GM18499 (cell line): ENCODE results near the gene MGRN1.
"Not testable (repeated sequence)": the region's sequence is repeated elsewhere in the genome, so short reads cannot be mapped to it uniquely, and the experiment has no call there.

Source experiments
- ATAC-seq: cut with Tn5 transposase; IDR thresholded peaks from one replicate; pipeline ENCODE4 v1.9.1; 2021; ENCODE audit warnings: moderate number of reproducible peaks; ENCODE audit not compliant: insufficient read depth, unreplicated experiment

The MGRN1 gene

DNA sequence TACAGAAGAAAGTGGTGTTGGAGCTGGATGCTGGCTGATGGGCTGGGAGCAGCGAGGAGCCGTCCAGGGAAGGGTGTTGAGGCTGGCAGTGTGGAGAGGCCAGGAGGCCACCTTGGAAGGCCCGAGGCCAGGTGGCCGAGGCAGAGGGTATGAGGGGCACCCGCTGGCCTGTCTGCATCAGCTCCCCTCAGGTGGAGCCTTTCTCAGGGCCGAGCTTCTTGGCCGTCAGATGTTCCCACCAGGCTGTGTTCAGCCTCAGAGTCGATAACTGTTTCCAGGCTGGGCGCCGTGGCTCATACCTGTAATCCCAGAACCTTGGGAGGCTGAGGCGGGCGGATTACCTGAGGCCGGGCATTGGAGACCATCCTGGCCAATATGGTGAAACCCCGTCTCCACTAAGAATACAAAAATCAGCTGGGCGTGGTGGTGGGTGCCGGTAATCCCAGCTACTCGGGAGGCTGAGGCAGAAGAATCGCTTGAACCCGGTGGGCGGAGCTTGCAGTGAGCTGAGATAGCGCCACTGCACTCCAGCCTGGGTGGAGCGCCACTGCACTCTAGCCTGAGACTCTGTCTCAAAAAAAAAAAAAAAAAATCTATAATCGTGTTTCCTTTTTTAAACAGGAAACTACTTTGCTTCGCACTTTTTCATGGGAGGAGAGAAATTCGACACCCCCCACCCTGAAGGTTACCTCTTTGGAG is 25.3 kb downstream of the MGRN1 start:
- ATAC-seq, result no peak

GRCh38 chr16:4650443-4651074 is 25.9 kb downstream of the MGRN1 start:
- ATAC-seq, result not testable (repeated sequence)

DNA sequence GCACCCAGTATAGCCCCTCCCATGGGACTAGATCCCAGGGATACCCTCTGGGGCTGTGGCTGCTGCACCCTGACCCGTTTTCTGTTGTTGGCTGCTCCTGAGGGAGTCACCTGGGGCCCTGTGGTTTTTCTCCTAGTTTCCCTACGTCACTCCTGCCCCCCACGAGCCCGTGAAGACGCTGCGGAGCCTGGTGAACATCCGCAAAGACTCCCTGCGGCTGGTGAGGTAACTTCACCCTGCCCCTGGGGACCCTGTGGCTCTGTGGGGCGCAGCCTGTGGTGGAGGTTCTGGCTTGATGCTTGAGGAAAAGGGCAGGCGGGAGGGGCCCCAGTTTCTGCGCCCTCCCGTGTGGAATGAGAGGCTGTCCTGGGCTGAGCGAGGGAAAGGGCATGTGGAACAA is 27.2 kb downstream of the MGRN1 start:
- ATAC-seq, result no peak

GRCh38 chr16:4652561-4652960 is 27.9 kb downstream of the MGRN1 start:
- no peak for ATAC-seq

DNA sequence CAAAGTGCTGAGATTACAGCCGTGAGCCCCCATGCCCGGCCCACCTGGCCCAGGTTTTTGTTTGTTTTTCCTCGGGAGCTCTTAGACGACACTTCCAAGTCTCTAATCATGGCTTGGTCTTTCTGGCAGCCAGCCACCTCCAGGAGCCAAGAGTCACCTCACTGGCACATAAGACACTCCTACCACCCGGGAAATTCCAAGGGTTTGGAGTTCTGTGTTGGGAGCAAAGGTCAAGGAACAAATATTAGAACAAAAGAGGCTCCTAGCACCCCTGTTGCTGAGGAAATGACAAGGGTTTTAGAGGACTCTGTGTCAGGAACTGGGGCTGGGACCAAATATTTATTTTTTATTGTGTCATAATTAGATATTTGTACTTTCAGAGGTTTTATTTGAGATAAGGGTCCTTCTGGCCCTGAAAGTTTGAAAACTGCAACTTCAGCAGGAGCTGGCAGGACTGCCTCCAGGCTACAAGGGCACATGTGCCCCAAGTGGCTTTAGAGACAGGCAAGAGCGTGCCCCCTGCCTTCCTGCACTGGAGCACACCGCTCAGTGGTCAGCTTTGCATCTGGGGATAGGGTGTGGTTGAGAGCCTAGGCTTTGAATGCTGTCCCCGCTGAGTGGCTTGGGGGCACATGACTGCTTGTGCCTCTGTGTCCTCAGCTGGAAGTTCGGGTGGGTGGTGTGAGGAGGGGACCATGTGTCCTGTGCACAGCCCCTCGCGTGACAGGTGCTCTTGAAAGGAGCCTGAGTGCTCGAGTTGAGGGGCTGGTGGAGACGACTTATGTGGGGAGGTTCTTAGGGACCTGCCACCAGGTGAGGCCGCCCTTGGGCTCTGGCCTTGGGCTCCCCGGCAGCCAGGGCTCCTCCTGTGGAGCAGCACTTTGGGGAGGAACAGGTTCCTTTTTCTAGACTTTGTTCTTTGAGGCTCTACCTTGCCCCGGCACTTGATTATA is 29.7 kb downstream of the MGRN1 start:
- ATAC-seq, result no peak

GRCh38 chr16:4654964-4655590 is 30.5 kb downstream of the MGRN1 start:
- no peak for ATAC-seq

DNA sequence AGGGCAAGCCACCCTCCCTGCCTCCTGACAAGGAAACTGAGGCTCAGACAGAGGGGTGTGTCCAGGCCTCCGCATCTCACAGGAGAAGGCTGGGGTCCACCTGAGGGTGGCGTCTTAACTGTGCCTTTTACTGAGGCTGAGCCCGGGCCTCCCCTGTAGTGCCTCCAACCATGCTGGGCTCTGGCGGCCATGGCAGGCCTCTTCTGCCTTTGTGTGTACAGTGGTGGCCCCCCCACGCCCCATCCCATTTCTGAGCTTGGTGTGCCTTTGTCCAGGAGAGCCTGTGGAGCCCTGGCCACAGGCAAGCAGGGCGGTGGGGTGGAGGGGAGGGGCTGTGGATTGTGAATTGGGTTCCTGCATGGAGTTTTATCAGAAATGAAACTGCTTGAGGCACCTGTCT is 31.2 kb downstream of the MGRN1 start:
- no peak for ATAC-seq

DNA sequence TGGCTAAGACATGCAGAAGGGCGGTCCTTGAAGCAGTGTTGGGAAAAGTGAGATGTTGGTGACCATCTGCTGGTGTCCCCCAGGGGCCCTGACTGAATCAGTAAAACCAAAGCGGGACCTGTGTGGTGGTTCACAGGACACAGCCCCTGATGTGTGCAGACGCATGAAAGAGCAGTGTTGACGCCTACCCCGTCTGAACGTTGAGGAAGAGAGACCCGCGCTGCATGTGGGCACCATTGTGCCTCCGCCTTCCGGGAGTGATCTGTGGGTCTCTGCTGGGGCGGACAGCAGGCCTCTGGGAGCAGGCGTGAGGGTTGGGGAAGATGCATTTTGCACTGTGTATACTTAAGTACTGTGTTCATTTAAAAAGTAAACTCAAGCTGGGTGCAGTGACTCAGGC is 31.6 kb downstream of the MGRN1 start:
- ATAC-seq, result no peak

- no peak for ATAC-seq
Measured at GRCh38 chr16:4656695-4657686, 32.4 kb downstream of the MGRN1 start.

DNA sequence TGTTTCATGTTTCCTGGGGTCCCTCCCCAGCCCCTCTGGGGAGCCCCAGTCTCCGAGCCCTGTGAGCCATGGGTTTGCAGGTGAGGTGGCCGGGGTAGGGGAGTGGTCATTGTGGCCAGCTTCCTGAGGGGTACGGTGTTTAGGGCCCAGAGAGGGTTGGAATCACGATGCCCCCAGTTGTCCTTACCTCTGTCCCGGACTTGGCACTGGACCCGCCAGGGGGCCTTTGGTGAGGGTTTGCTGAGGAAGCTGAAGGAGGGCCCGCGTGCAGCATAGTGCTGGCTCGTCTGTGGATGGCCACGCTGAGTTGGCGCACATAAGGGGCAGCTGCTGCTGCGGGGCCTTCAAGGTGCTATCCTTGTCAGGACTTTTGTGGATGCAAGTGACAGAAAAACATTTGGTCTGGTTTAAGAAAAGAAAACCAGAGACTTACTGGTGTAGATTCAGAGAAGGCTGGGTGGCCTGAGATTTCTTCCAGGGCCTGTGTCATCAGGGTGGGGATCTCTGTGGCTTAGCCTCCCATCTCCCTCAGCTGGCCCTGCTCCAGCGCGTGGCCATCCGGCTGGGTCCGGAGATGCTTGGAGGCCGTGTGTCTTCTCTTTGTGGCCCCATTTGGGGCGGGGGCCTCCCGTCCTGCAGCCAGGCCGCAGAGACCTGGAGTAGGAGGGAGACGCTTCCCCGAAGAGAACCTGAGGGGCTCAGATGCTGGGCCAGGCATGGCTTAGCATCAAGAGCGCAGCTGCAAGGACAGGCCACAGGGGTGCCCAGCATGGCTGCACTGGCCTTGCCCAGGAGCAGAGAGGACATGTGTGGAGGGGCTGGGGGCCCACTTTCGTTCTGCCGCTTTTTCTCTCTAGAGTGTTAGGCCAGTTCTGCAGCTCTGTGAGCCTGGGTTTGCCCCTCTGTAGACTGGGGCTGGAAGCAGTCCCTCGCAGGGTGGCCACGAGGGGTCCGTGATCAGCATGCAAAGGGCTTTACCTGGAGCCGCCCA is 35.0 kb downstream of the MGRN1 start:
- ATAC-seq, result no peak

DNA sequence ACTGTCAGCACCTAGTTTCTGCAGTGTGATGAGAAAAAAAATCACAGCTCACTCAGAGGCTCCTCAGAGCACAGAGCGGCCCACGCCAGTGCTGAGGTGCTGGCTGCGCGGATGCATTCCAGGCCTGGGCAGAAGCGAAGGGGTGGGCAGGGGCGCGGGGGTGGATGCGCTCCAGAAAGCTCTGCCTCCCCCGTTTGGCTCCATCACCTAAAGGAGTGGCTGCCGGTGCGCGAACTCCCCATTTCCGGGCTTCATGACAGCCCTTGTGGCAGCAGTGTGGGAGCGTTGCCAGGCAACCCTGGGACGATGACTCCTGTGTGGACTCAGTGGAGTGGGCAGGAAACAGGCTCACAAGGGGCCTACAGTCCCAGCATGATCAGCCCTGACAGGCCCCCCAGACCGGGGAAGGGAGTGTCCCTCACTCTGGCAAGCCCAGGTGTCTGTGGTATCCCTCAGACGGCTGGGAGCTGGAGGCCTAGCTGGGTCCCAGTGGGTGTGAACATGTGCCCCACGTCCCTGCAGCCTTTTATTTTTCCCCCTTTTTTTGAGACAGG is 35.9 kb downstream of the MGRN1 start:
- ATAC-seq, result no peak

DNA sequence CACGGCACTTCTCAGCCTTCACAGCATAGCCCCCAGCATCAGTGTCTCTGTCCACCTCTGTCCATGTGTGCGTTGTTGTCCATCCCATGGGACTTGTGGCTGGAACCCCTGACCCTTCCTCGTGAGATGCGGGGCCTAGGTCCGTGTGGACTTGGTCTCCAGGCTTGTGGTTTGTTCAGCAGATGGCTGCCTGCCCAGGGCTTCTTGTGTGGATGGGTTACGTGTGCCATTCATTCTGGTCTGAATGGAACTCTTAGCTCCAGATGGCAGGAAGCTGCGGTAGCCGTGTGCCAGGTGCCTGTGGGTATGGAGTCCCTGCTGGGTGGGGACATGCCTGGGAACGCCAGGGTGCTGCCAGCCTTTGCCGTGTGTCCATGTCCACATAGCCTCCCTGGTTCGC is 37.0 kb downstream of the MGRN1 start:
- ATAC-seq, result no peak

GRCh38 chr16:4663465-4663776 is 38.8 kb downstream of the MGRN1 start:
- no peak for ATAC-seq

DNA sequence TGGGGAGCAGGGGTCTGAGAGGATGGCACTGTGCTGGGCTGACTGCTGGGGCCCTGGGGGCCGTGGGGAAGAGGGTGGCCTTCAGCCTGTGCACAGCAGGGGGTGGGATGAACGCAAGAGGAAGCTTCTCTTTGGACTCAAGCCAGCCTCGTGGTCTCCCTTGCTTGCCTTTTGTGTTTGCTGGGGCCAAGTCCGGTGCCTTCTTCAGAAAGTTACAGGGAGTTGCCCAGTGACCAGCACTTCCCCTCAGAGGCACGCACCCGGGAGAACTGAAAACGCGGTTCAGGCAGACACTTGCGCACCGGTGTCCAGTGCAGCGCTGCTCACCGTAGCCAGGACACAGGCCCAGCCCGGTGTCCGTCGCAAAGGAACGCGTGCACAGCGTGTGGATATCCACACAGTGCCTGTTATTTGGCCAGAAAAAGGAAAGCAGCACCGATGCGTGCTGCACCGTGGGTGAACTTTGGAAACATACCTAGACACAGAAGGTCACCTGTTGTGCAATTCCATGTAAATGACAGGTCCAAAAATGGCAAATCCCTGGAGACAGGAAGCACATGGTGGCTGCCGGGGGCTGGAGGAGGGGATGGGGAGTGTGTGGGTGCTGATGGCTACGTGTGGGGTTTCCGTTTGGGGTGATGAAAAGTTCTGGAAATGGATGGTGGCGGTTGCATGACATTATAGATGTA is 39.3 kb downstream of the MGRN1 start:
- no peak for ATAC-seq

DNA sequence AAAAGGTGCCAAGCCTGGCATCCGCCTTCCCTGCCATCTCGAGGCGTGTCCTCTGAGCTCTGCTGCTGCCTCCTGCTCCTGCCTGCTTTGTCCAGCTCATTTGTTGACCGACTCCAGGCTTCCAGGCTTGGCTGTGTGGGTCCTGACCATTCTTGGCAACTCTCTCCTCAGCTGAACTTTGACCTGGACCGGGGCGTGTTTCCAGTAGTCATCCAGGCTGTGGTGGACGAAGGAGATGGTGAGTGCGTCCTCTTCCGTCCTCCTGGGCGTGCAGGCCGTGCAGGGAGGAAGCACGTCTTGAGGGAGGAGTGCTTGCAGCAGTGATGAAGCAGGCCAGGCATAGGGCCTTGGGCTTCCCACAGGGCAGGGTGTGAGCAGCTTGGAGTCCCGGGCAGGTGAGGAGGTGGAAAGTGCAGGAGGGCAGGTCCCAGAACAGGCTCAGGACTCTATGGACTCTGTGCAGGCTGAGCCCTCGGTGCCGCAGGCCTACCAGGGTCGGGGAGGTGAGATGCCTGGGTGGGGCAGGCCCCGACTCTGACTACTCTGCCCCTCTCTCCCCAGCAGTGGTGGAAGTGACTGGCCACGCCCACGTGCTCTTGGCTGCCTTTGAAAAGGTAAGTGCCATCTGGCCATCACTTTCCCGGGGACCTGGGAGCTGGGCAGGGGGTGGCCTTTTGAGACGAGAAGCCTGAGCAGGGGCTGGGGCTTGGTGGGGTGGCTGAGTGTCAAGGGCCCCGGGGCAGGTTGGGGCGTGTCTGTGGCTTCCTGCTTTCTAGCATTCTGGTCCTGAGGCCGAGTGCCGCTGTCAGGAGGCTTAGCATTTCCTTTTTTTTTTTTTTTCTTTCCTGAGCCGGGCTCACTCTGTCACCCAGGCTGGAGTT is 40.2 kb downstream of the MGRN1 start:
- no peak for ATAC-seq

DNA sequence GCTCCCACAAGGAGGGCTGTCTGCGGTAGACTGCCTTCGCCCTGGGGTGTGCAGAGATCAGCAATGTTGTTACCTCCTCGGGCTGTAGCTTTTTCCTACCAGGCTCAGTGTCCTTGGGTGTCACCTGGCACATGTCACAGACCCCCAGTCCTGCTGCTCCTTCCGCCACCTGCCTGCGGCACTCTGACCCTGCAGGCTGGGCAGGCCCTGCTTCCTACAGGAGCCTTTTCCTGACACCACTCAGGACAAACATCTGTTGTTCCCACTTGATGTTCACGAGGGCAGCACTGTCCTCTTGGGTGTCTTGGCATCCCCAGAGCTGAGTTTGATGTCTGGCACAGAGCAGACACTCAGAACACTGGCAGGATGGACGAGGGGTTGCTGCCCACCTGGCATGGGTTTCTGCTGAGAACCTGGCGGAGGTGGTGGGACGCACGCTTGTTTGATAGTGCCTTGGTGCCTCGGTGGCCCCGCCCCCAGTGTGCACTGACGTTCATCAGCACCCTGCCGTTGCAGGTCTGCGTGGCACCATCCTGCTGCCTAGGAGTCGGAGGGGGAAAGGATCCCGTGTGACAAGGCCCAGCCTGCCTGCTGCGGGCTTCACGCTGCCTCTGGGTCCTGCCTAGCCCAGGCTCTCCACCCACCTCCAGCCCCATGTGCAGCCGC is 42.0 kb downstream of the MGRN1 start:
- ATAC-seq, result no peak
